HCT116 (cell line): ENCODE results near the gene FASLG. TPM values are rescaled to one million over a fixed set of nuclear protein-coding genes. Genes with fewer than 3 reads are reported as not detected.

ENCODE experiments used
- ATAC-seq: fragments of 200-7000 bp; cut with Tn5 transposase; 2 replicates; pipeline ENCODE4 v1.9.1; 2020; ENCODE audit warnings: mild to moderate bottlenecking, moderate library complexity
- BruUV-seq: library from RNA; stranded (reverse); fragments of 400-500 nt; replicated peaks from 2 replicates; lab custom pipeline; 2021; lab: Mats Ljungman, UMichigan
- CTCF ChIA-PET: fragments of 300-600 bp; sonication (Branson Sonifier 250); formaldehyde crosslinking; loops from one replicate; lab custom pipeline; 2021; ENCODE audit warnings: antibody characterized with exemption; lab: Charles Lee
- POLR2A ChIA-PET: fragments of 300-600, 350-600 bp; sonication (Branson Sonifier 250); formaldehyde crosslinking; loops from one replicate; lab custom pipeline; 2021; ENCODE audit warnings: antibody characterized with exemption; lab: Charles Lee
- RAD21 ChIA-PET, 2 experiments: fragments of 300-600 bp; sonication (Branson Sonifier 250); formaldehyde crosslinking; loops; one replicate each; lab custom pipeline; 2023; ENCODE audit warnings: low total read pairs in 2 of 2; ENCODE audit not compliant: uncharacterized antibody in 2 of 2, unreplicated experiment in 2 of 2, low non-redundant PET in 1 of 2; lab: Charles Lee
- DNase-seq: peaks from one replicate; pipeline ENCODE4 v3.0.0-alpha.2; 2010; ENCODE audit warnings: low read depth, low spot score
- H2AFZ ChIP-seq: fragments of 200-600 bp; shearing (Covaris generic), sonication (generic); 2 replicates; pipeline ENCODE4 v1.6.1; 2017; ENCODE audit warnings: low read depth, mixed run types, mixed read lengths, antibody characterized with exemption, low read length; ENCODE audit not compliant: poor library complexity, severe bottlenecking
- H3K27ac ChIP-seq: 2 replicates; pipeline ENCODE4 v1.5.1; 2012; ENCODE audit warnings: low read depth, low read length
- H3K27me3 ChIP-seq: fragments of 200-600 bp; sonication (generic); 2 replicates; pipeline ENCODE4 v1.6.1; 2016; ENCODE audit warnings: mixed run types, low read length, mixed read lengths; ENCODE audit not compliant: insufficient read depth
- H3K36me3 ChIP-seq, 2 experiments: fragments of 200-500 bp in 1 of 2; fragments of 200-600 bp in 1 of 2; sonication (Bioruptor generic) in 1 of 2; sonication (generic) in 1 of 2; 2 replicates each; pipeline versions ENCODE4 v1.5.1 to v1.6.1; 2014 to 2016; ENCODE audit warnings: low read length in 2 of 2, inconsistent platforms in 1 of 2, mixed read lengths in 1 of 2, mixed run types in 1 of 2; ENCODE audit not compliant: insufficient read depth in 2 of 2, control insufficient read depth in 1 of 2
- H3K4me1 ChIP-seq, 2 experiments: fragments of 200-600 bp in 1 of 2; sonication (generic) in 1 of 2; 2 replicates each; pipeline versions ENCODE4 v1.5.1 to v1.6.1; 2012 to 2017; ENCODE audit warnings: low read length in 2 of 2, inconsistent platforms in 1 of 2, mild to moderate bottlenecking in 1 of 2, mixed read lengths in 1 of 2, mixed run types in 1 of 2, moderate library complexity in 1 of 2; ENCODE audit not compliant: insufficient read depth in 2 of 2, control insufficient read depth in 1 of 2
- H3K4me2 ChIP-seq: fragments of 200-600 bp; sonication (generic); 2 replicates; pipeline ENCODE4 v1.6.1; 2017; ENCODE audit warnings: mixed run types, low read length, mixed read lengths
- H3K4me3 ChIP-seq, 2 experiments: fragments of 200-600 bp in 1 of 2; sonication (generic) in 1 of 2; replicated peaks in 1 of 2; 2 replicates each; pipeline ENCODE4 v1.5.1; 2011 to 2016; ENCODE audit warnings: low read length in 2 of 2, control low read depth in 1 of 2, low read depth in 1 of 2, mild to moderate bottlenecking in 1 of 2, mixed read lengths in 1 of 2, mixed run types in 1 of 2
- H3K79me2 ChIP-seq: fragments of 200-600 bp; sonication (generic); 2 replicates; pipeline ENCODE4 v1.6.1; 2017; ENCODE audit warnings: mild to moderate bottlenecking, mixed run types, low read length, moderate library complexity, mixed read lengths; ENCODE audit not compliant: insufficient read depth
- H3K9ac ChIP-seq: fragments of 200-600 bp; sonication (generic); 2 replicates; pipeline ENCODE4 v1.6.1; 2016; ENCODE audit warnings: low read length, mixed read lengths
- H3K9me2 ChIP-seq: fragments of 200-600 bp; sonication (generic), shearing (Covaris generic); 2 replicates; pipeline ENCODE4 v1.6.1; 2017; ENCODE audit warnings: mixed run types, mild to moderate bottlenecking, moderate library complexity; ENCODE audit not compliant: insufficient read depth
- H3K9me3 ChIP-seq, 2 experiments: fragments of 200-500 bp in 1 of 2; fragments of 200-600 bp in 1 of 2; sonication (Bioruptor generic) in 1 of 2; sonication (generic) in 1 of 2; 2 replicates each; pipeline ENCODE4 v1.6.1; 2014 to 2017; ENCODE audit warnings: low read length in 2 of 2, mixed read lengths in 2 of 2, inconsistent platforms in 1 of 2, low read depth in 1 of 2, mild to moderate bottlenecking in 1 of 2, mixed run types in 1 of 2, moderate library complexity in 1 of 2; ENCODE audit not compliant: control insufficient read depth in 1 of 2, insufficient read depth in 1 of 2
- H4K20me1 ChIP-seq: fragments of 200-600 bp; sonication (generic), shearing (Covaris generic); 2 replicates; pipeline ENCODE4 v1.6.1; 2017; ENCODE audit warnings: mixed run types, mild to moderate bottlenecking, moderate library complexity; ENCODE audit not compliant: insufficient read depth
- CEBPB ChIP-seq: IDR thresholded peaks from 2 replicates; pipeline ENCODE4 v1.6.1; 2012; ENCODE audit warnings: low read depth
- FOSL1 ChIP-seq: IDR thresholded peaks from 2 replicates; pipeline ENCODE4 v1.6.1; 2012; ENCODE audit warnings: low read depth
- JUND ChIP-seq: IDR thresholded peaks from 2 replicates; pipeline ENCODE4 v1.6.1; 2012
- MAX ChIP-seq: IDR thresholded peaks from 2 replicates; pipeline ENCODE4 v1.6.1; 2012
- POLR2A ChIP-seq: IDR thresholded peaks from 2 replicates; pipeline ENCODE4 v1.7.0; 2011; ENCODE audit warnings: borderline replicate concordance; ENCODE audit not compliant: insufficient read depth, insufficient read length; ENCODE audit errors: extremely low read depth
- POLR2AphosphoS5 ChIP-seq: IDR thresholded peaks from 2 replicates; pipeline ENCODE4 v1.6.1; 2011; ENCODE audit warnings: mild to moderate bottlenecking, low read depth, low read length, moderate library complexity
- RAD21 ChIP-seq: IDR thresholded peaks from 2 replicates; pipeline ENCODE4 v1.6.1; 2012; ENCODE audit warnings: low read depth, mild to moderate bottlenecking
- SP1 ChIP-seq: IDR thresholded peaks from 2 replicates; pipeline ENCODE4 v1.6.1; 2012; ENCODE audit warnings: low read depth
- SRF ChIP-seq: IDR thresholded peaks from 2 replicates; pipeline ENCODE4 v1.6.1; 2012; ENCODE audit warnings: low read depth
- TCF7L2 ChIP-seq: IDR thresholded peaks from 2 replicates; pipeline ENCODE4 v1.7.0; 2011; ENCODE audit warnings: borderline replicate concordance, inconsistent platforms; ENCODE audit not compliant: insufficient read depth, insufficient read length; ENCODE audit errors: extremely low read depth
- YY1 ChIP-seq: IDR thresholded peaks from 2 replicates; pipeline ENCODE4 v1.6.1; 2011; ENCODE audit warnings: low read length, low read depth, moderate library complexity, mild to moderate bottlenecking; ENCODE audit not compliant: insufficient replicate concordance; ENCODE audit errors: extremely low read depth
- intact Hi-C: fragments of 100-400 bp; cut with micrococcal nuclease; formaldehyde crosslinking; loops from 2 replicates; pipeline ENCODE4 v1.10.0; 2022
- total RNA-seq: library from RNA; stranded (reverse); gene quantifications from one replicate; pipeline ENCODE4 v1.2.1, GENCODE V29; 2021; ENCODE audit not compliant: unreplicated experiment

FASLG gene
- total RNA-seq, 1 experiment from 2014 or later, result not detected

GRCh38 chr1:172704001-172704400 lies 45.1 kb downstream of the FASLG start (continued):
- TF ChIP-seq CEBPB (no peak), MAX (no peak), RAD21 (no peak), SRF (no peak), TCF7L2 (no peak), POLR2AphosphoS5 (no peak), YY1 (no peak), FOSL1 (no peak), POLR2A (no peak)

- no peak overlapping the region for H3K4me2 ChIP-seq
- no peaks in the 10 kb centered on the region for H3K79me2 ChIP-seq
- no peak for ATAC-seq
- ChIA-PET POLR2A (no interaction called here), RAD21 (no interaction called here), CTCF (no interaction called here)
- intact Hi-C loops, result no loop called here
- no peak overlapping the region for H3K9ac ChIP-seq
- no peaks in the 10 kb centered on the region for H3K36me3 ChIP-seq
- no peak overlapping the region for H3K4me3 ChIP-seq
- DNase-seq, result no peak
- no peak overlapping the region for H2AFZ ChIP-seq
- no TSS peak for BruUV-seq
- no peaks in the 10 kb centered on the region for H3K4me1 ChIP-seq
- no peaks in the 10 kb centered on the region for H3K27me3 ChIP-seq
- no peaks in the 10 kb centered on the region for H3K9me3 ChIP-seq
- TF ChIP-seq SP1 (no peak), JUND (no peak)
- H4K20me1 ChIP-seq, result no peaks in the 10 kb centered on the region
- no peaks in the 10 kb centered on the region for H3K9me2 ChIP-seq
- H3K27ac ChIP-seq, result no peak overlapping the region
Observed at GRCh38 chr1:172704420-172705210, 45.7 kb downstream of the FASLG start.
